OCI-LY1 (cell line): Measurements from ENCODE around the gene SH3BGRL2.

Experiments
- CTCF ChIP-seq: fragments of 200-600 bp; sonication (generic), shearing (Covaris generic); IDR thresholded peaks from 2 replicates; pipeline ENCODE4 v1.5.1; 2017; ENCODE audit warnings: mild to moderate bottlenecking, antibody characterized with exemption, low read length, moderate library complexity, mixed read lengths
- EZH2 ChIP-seq: fragments of 200-600 bp; sonication (generic), shearing (Covaris generic); IDR thresholded peaks from 2 replicates; pipeline ENCODE4 v1.8.0; 2017; ENCODE audit warnings: borderline replicate concordance, mixed run types, mild to moderate bottlenecking, antibody characterized with exemption, low read length, moderate library complexity, mixed read lengths

- no peak for TF ChIP-seq CTCF
- TF ChIP-seq EZH2, result no peak
Observed at GRCh38 chr6:79742030-79742429, 110.9 kb downstream of the SH3BGRL2 start.
